HG03103 (cell line): ENCODE results near the gene SLC9A3.
"Not testable (repeated sequence)": the region's sequence is repeated elsewhere in the genome, so short reads cannot be mapped to it uniquely, and the experiment has no call there.

Experiments used
- ATAC-seq: cut with Tn5 transposase; IDR thresholded peaks from one replicate; pipeline ENCODE4 v1.9.1; 2021; ENCODE audit warnings: low read depth; ENCODE audit not compliant: unreplicated experiment

Gene SLC9A3

DNA sequence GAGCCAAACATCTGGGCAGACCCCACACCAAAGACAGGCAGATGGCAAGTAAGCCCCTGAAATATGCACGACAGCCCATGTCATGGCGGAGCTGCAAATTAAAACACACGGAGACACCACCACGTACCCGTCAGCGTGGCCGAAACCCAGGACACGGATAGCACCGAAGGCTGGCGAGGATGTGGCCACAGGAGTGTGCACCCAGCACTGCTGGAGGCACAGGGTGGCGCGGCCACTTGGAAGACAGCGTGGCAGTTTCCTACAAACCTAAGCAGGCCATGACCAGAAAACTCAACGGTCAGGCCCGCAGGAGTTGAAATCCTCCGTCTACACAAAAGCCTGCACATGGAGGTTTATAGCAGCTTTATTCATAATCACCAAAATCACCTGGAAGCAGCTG is 12.8 kb downstream of the SLC9A3 start:
- no peak for ATAC-seq

DNA sequence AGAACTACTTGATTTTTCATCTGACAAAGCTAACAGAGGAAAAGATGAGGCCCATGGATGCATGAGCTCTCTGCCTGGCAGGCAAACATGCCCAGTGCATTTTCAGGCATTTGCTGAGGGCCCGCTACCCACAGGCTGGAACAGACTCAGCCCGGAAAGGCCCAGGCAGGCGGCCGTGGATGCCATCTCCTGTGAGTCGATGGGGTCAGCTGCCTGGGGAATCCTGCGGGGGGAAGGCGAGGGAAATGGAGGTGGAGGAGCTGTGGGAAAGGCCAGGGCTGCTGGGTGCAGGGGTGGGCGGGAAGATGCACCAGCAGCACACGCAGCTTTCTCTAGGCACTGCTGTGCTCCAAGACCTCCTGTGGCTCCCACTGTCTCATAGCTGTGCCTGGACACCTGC is 13.7 kb downstream of the SLC9A3 start:
- ATAC-seq: no peak

DNA sequence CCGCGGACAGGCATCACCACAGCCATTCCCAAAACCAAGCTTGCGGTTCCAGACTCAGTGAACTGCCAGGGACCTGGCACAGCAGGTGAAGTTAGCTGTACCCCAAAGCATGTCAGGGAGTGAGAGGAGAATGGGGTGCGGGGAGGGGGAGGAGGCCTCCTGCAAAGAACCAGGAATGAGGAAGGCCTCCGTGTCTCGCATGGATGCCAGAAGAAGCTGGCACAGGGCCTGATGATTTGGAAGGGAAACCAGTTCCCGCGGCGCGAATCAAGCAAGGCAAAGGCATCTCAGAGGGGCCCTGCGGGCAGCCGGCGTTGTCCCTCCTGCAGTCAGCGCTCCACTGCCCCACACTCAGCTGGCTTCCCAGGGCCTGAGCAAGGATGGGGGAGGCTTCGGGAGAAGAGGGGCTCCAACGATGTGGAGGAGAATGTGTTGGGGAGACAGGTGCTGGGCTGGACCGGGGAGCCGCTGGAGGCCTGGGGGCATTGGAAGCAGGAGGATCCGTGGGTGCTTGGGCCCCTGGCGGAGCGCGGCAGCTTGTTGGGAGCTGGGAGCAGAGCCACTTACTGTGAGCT is 14.6 kb downstream of the SLC9A3 start:
- no peak for ATAC-seq

DNA sequence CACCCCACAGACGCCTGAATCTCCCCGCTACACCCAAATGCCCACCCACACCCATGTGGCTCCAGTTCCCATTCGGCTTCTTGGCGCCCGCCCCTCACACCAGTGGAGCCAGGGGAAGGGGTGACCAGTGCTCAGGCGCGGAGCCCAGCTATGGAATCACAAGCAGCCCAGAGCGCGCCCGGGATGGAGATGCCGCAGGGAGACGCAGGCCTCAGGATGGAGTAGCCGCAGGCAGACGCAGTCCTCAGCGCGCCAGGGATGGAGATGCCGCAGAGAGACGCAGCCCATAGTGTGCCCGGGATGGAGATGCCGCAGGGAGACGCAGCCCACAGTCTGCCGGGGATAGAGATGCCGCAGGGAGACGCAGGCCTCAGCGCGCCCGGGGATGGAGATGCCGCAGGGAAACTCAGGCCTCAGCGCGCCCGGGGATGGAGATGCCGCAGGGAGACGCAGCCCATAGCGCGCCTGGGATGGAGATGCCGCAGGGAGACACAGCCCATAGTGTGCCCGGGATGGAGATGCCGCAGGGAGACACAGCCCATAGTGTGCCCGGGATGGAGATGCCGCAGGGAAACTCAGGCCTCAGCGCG is 16.2 kb downstream of the SLC9A3 start:
- ATAC-seq: not testable (repeated sequence)

DNA sequence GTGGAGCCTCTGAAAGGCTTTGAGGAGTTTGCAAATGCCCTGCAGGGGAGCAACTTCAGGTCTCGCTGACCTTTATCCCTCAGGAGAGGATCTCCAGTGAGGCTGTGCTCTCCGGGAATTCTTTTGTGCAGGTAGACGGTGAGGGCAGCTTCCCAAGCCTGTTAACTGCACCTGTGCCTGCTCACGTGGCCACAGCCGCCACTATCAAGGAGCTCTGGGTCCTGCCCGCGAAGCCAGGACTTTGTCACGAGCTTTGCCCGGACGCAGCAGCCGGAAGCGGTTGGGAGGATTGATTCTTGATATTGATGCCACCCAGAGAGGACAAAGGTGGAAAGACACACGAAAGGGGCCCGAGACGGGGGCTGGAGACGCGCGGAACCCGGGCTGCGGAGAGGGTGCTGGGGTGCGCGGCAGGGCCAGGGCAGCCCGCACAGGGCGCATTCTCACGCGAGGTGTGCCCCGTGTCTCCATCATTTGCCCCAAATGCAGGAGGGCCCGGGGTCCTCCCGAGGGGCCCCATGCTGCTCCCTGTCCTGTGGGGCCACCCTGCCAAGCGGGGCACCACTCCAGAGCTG is 18.2 kb downstream of the SLC9A3 start:
- ATAC-seq: no peak

DNA sequence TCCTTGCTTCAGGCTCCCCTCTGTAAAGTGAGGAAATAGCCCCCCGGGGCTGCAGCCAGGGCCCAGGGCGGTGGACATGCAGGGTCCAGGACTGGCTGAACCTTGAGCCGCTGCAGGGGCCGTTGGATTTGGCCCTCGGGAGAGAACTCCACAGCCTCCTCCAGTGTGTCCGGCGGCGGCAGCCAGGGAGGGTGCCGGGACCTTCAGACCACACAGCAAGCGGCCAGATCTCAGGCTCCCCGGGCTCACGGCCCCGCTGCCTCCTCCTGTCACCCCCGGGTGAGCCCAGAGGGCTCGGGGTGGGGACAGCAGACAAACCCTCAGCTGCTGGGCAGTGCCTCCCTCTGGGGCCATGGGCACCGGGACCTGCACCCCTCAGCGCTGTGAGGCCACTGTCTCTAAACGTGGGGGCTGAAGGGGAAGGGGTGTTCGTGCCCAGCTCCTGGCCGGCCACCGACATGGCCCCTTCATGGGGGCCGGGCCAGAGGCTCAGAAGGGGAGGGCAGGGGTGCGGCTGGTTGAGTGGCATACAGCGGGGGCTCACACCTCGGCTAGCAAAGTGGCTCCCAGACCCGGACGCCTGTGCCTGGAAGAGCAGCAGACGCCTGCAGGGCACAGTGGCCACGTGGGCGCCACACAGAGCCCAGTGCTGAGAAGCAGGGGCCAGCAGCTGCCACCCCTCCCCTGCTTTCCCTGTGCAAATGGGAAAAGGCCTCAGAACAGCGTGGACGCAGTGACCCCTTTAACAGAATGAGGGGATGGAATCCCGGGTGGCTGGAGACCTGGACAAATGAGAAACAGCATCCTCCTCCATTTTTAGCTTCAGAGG is 19.7 kb downstream of the SLC9A3 start:
- no peak for ATAC-seq

DNA sequence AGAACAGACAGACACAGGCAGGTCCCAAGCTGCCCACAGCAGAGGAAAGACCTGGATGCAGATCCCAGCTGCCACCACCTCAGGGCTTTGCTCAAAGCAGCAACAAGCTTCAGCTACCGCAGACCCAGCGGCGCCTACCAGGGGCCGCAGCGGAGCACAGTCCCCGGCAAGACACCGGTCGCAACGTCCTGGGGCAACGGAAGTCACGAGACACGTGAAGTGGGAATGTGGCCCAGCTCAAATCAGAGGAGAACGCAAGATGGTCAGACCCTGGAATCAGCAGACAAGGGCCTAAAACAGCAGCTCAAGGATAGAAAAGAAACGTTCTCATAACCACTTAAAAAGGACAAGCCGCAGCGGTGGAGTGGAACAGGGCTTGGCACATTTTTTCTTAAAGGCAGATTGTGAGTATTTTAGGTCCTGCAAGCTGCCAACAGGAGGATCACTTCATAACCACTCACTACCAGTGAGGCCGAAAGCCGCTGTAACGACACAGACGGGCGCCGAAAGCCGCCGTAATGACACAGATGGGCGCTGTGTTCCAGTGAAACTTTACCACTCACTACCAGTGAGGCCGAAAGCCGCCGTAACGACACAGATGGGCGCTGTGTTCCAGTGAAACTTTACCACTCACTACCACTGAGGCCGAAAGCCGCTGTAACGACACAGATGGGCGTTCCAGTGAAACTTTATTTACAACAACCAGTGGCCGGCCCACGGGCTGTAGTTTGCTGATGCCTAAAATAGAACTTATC is 21.7 kb downstream of the SLC9A3 start:
- ATAC-seq: no peak

DNA sequence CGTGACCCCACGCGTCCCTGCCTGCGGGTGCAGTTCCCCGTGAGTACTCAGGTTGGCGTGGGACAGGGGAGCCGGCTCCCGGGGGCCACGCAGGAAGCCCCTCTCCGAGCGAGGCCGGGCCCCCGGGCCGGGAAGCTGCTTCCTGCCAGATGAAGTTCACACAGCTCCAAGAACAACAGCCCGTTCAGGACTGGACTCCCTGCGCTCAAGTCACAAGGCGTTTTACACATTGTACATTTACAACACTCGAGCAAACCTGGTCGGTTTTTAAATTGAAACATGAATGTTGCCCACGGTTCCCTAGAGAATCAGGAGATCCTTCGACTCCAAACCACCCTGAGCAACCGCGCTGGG is 22.4 kb downstream of the SLC9A3 start:
- no peak for ATAC-seq

DNA sequence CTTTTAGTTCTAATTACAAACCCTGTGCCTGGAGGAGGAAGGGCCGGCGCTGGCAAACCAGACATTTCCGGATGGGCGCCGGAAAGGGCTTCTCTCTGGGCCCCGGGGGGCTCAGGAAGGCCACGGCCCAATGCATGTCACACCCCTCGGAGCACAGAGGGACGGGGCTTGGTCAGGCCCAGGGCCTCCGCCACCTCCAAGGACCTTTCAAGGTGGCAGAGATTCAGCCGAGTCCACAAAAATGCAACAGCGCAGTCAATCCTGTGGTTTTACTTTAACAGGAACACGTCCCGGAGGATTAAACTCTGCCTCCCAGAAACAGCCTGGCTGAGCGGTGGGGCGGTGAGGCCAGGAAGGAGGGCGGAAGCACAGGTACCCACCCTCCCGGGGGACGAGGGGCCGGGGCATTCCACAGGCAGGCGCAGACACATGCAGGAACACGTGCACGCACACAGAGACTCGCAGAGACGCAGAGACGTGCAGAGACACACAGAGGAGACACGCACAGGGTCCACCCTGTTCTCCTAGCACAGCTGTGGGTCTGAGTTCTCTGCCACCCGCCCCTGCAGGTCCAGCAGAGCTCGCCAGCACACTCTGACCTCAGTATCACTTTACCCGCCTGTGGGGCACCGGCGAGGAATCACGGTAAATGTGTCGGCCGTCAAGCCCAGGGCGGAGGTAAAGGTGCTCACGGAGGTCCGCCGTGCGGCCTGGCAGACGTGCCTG is 23.0 kb downstream of the SLC9A3 start:
- no peak for ATAC-seq

DNA sequence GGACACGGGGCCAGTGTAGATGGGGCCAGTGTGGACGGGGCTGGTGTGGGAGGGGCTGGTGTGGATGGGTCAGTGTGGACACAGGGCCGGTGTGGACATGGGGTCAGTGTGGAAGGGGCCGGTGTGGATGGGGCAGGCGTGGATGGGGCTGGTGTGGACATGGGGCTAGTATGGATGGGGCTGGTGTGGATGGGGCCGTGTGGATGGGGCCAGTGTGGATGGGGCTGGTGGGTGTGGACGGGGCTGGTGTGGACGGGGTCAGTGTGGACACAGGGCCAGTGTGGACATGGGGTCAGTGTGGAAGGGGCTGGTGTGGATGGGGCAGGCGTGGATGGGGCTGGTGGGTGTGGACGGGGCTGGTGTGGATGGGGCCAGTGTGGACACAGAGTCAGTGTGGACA is 23.8 kb downstream of the SLC9A3 start:
- no peak for ATAC-seq

DNA sequence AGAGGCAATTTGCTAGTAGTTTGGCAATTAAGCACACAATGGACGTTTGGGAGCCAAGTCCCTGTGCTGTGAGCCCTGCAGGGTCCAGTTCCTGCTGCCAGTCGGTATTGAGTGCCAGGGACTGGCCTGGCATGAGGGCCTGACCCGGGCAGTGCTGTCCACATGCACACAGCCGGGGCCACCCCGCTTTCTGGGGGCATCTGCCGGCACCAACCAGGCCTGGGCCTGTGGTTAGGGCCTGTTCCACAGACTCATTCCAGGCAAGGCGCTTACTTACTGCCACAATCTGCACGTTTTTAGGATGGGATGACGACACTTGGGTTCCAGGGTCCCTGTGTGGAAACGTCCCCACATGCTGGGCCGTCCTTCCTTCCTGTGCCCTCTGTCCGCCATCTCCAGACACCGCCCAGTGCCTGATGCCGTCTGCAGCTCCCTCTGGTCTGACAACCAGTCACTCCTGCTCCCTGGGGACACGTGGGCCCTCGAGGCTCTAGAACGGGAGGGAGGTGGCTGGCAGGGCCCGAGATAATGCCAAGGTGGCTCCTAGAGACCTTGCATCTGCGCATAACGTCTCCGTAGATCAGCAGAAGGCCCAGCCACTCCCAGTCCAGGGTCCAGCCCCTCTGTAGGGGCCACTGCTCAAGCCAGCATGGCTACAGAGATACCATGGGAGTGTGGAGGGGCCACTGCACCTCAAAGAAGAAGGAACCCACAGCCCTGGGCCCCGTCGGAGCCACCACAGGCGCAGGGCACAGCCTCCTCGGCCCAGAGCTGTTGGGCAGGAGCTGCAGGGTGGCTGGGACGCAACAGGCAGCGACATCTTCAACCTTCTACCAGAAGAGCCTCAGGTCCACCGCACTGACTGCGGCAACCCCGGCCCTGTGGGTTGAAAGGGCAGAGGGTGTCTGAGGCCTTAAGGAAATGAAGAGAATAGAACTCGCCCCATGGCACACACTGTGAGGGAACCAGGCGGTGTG is 24.7 kb downstream of the SLC9A3 start:
- ATAC-seq: no peak

DNA sequence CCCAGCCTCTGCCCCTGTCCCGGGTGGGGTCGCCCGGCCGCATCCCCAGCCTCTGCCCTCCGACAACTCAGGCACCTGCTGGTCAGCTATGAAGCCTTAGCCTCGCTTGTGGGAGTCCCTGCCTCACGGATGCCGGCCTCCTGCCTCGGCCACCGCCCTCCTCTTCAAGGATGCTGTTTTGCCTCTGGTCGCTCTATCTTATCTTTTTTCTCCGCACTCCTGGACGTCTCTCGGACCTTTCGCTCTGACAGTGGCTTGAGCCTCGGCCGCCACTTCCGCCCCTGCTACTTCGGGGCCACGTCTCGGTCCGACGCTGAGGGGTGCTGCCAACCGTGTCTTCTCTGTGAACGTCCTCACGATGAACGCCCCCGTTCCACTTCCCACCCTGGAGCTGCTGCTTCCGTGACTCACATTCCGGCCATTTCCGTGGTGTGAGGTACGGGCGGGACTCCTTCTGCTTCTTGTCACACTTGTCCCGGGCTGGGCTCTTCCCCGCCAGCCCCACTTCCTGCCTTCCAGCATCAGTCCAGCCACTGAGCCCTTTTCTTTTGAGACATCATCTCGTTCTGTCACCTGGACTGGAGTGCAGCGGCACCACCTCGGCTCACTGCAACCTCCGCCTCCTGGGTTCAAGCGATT is 26.3 kb downstream of the SLC9A3 start:
- no peak for ATAC-seq

DNA sequence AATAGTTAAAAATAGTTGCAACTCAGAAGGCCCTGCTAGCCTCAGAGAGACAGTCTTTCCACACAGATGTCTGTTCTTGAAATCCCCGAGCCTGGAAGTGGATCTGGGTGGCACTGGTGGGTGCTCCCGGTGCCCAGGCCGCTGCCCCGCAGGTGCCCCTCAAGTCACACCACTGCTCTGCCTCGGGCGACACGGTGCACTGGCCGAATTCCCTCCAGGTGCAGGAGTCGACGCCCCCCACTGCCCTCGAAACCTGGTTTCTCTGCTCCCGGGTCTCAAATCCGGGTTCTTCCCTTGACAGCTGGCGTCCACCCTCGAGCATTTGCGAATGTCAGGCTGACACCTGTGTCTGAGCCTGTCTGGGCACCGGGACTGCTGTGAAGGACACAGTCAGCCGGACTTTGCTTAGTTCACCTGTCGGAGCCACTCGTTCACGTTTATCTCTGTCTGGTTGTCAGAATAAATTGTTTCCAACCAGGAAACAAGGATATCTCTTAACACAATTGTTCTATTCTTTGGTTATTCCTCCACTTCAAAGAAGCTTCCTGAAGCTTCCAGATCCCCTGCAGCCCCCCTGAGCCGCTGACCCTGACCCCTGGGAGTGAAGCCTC is 27.1 kb downstream of the SLC9A3 start:
- ATAC-seq: no peak

DNA sequence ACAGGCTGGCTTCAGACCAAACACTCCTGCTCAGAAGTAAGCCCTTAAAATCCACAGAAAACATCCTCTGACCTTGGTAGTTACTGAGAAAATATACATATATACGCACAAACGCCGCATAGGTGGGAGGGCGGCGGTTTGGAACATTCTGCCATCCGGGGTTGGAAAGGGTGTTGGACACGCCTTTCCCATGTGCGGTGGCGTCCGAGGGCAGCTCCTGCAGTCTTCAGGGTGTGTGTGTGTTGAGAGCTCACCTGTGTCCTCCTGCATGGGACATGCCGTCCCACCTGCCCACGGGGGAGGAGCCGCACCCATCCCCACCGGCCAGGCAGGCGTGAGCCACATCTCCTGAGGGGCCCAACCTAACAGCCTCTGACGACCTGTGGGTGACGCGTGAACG is 28.2 kb downstream of the SLC9A3 start:
- ATAC-seq: no peak

DNA sequence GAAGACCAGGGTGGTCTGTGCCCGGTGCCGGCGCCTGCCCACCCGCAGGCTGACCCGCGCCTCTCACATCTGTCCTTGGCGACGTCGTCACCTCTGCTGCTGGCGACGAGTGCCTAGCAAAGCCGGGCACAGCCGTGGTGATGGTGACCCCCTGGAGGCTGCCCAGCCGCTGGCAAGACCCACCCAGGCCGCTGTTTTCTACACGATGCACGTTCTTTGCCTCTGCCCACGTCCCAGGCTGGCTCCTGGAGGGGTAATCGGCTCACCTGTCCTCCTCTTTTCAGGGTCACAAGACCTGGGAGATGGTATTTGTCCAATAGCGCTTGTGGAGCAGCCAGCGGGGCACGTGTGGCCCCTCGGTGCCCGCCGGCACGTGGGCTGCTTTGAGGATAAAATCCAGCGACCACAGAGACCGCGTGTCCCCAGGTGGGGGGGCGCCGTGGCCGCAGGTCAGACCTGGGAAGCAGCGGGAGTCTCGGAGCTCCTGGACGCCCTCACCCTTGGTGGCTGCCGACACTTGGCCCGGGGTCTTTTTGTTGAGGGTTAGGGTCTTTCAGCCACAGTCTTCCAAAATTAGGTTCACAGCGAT is 29.5 kb downstream of the SLC9A3 start:
- ATAC-seq: no peak

DNA sequence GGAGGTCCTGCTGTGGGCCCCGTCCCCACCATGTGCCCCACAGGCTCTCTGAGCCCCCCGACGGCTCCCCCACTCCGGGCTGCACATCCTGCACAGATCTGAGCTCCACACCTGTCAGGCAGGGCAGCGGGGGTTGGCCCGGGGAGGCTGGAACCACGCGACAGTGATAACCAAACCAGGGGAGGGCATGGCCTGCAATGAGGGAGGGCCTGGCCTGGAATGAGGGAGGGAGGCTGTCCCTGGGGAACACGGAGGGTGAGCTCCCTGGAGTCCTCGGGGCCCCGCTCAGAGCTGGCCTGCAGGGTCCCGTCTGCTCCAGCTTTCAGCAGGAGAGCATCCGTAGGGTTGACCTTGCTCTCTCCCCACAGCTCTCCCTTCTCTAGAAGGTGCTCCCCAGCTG is 30.5 kb downstream of the SLC9A3 start:
- no peak for ATAC-seq

DNA sequence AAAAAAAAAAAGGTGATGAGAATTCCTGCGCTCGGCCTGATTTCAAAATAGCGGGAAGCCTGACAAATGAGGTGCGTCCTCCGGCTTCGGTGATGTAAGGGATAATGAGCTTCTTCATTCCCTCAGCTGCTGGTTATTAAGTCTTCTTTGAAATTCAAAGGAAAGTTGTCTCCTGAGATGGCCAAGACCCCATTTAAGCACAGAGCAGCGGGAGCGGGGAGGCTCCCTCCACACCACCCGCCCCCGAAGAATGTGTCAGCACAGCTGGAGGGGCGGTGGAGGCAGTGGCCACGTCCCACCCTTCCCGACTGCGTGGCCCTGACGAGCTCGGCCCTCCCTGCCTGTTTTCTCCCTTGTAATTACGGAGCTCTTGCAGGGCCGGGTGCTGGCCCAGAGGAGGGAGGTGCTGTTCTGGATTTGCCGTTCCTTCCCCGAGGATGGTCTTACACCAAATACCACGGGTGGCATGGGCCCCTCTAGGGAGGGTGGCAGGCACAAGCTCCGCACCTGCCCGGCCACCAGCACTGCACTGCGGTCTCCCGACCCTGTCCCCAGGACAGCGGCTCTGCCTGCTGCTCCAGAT is 31.0 kb downstream of the SLC9A3 start:
- no peak for ATAC-seq
